ENCODE results near the gene CLCN2.

DNA sequence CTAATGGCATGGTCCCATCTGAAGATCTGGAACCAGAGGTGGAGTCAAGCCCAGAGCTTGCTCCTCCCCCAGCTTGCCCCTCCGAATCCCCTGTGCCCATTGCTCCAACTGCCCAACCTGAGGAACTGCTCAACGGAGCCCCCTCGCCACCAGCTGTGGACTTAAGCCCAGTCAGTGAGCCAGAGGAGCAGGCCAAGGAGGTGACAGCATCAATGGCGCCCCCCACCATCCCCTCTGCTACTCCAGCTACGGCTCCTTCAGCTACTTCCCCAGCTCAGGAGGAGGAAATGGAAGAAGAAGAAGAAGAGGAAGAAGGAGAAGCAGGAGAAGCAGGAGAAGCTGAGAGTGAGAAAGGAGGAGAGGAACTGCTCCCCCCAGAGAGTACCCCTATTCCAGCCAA lies 39.7 kb downstream of the CLCN2 start:
- TF ChIP-seq, protein P1, sequence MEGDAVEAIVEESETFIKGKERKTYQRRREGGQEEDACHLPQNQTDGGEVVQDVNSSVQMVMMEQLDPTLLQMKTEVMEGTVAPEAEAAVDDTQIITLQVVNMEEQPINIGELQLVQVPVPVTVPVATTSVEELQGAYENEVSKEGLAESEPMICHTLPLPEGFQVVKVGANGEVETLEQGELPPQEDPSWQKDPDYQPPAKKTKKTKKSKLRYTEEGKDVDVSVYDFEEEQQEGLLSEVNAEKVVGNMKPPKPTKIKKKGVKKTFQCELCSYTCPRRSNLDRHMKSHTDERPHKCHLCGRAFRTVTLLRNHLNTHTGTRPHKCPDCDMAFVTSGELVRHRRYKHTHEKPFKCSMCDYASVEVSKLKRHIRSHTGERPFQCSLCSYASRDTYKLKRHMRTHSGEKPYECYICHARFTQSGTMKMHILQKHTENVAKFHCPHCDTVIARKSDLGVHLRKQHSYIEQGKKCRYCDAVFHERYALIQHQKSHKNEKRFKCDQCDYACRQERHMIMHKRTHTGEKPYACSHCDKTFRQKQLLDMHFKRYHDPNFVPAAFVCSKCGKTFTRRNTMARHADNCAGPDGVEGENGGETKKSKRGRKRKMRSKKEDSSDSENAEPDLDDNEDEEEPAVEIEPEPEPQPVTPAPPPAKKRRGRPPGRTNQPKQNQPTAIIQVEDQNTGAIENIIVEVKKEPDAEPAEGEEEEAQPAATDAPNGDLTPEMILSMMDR (IDR thresholded peaks at IDR 0.05; ENCODE audit: insufficient read depth, low read length, poor library complexity, severe bottlenecking): no peak
- TF ChIP-seq EZH2phosphoT487 (conservative IDR thresholded peaks at IDR 0.05; ENCODE audit: low read length): no peak

All from SU-DHL-6 (cell line).